ENCODE data around the gene PDE4D.

PDE4D gene

DNA sequence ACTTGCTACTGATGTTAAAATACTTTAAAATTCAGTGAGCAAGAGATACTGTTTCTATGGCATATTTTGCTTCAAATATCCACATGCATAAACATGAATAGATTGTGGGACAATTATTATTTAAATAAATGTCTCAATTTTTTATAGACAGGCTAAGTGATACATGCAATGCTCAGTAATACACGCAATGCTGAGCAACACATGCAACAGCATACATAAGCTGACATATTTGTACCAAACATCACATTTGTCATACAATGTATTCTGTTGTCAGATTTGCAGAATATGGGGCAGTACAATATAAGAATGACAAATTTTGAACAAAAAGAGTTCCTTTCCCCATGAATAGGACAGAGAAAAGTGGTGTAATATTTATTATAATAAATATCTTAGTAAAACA lies 155.5 kb downstream of the PDE4D start:
- no peaks in the 10 kb centered on the region for H3K9me3 ChIP-seq
- TF ChIP-seq, protein P1, sequence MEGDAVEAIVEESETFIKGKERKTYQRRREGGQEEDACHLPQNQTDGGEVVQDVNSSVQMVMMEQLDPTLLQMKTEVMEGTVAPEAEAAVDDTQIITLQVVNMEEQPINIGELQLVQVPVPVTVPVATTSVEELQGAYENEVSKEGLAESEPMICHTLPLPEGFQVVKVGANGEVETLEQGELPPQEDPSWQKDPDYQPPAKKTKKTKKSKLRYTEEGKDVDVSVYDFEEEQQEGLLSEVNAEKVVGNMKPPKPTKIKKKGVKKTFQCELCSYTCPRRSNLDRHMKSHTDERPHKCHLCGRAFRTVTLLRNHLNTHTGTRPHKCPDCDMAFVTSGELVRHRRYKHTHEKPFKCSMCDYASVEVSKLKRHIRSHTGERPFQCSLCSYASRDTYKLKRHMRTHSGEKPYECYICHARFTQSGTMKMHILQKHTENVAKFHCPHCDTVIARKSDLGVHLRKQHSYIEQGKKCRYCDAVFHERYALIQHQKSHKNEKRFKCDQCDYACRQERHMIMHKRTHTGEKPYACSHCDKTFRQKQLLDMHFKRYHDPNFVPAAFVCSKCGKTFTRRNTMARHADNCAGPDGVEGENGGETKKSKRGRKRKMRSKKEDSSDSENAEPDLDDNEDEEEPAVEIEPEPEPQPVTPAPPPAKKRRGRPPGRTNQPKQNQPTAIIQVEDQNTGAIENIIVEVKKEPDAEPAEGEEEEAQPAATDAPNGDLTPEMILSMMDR (IDR thresholded peaks at IDR 0.05; ENCODE audit: low read depth, low read length): no peak
- no peaks in the 10 kb centered on the region for H3K36me3 ChIP-seq

DNA sequence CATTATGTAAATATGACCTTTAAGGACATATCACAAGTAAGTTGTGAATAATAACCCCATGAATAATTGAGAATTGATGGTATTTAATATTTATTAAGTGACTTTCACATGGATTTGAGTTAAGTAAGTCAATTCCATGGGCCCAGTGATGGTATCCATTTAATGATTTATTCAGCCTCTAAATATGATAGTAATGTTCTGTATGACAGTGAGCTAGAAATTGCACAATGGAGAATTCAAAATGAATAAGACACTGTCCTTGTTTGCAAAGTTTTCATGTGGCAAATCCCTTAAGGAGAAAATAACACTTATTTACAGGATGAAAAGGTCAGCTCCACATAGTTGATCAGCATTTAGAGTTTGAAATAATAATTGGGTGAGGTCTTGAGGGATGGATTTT lies 160.7 kb downstream of the PDE4D start:
- Histone ChIP-seq H3K36me3 (no peaks in the 10 kb centered on the region), H3K27me3 (no peaks in the 10 kb centered on the region), H3K4me3 (ENCODE audit: low read depth, low read length) (no peak overlapping the region), H3K9me3 (no peaks in the 10 kb centered on the region), H3K4me1 (no peaks in the 10 kb centered on the region)
- TF ChIP-seq, protein P1 (IDR thresholded peaks at IDR 0.05; ENCODE audit: low read depth, low read length): no peak
- no peak for DNase-seq

More for the DNA sequence above, 155.5 kb downstream of the PDE4D start:
- no peaks in the 10 kb centered on the region for H3K27me3 ChIP-seq
- H3K4me1 ChIP-seq: no peaks in the 10 kb centered on the region
- no peak for DNase-seq
- H3K4me3 ChIP-seq (ENCODE audit: low read depth, low read length): no peak overlapping the region

DNA sequence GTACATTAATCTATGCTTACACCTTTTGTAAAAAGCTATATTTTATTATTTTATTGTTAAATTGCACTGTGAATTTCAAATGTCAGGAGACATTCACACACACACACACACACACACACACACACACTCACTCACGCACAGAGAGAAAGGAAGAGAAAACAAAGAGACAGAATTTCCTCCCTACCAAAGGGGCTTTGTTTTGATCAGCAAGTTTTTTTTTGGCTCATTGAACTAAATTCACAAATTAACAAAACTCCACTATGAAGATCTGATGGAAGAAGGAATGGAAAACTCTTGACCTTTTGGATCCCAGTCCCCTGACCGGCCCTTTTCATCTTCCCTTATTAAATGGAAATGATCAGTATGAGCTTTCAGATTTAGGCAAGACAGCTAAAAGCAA lies 161.2 kb downstream of the PDE4D start:
- TF ChIP-seq, protein P1 (IDR thresholded peaks at IDR 0.05; ENCODE audit: low read depth, low read length): no peak
- Histone ChIP-seq H3K4me1 (no peaks in the 10 kb centered on the region), H3K36me3 (no peaks in the 10 kb centered on the region), H3K4me3 (ENCODE audit: low read depth, low read length) (no peak overlapping the region), H3K9me3 (no peaks in the 10 kb centered on the region), H3K27me3 (no peaks in the 10 kb centered on the region)
- DNase-seq: no peak

DNA sequence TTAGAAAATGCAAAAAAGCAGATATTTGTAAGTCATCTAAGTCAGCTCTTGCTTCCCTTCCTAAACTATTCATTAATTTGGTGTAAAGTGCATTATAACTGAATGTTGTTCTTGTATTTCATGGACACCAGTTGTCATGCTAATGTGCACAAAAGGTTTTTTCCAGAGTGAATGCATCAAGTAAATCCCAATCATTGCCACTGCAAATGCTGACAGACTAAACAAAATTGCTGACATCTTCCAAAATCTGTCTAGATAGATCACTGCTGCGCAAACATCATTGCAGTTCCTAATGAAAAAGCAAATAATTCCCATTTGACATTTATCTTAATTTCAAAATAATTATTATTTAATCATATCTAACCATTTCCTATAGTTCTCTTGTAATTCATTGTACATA lies 161.7 kb downstream of the PDE4D start:
- Histone ChIP-seq H3K4me1 (no peaks in the 10 kb centered on the region), H3K4me3 (ENCODE audit: low read depth, low read length) (no peak overlapping the region), H3K27me3 (no peaks in the 10 kb centered on the region), H3K36me3 (no peaks in the 10 kb centered on the region), H3K9me3 (no peaks in the 10 kb centered on the region)
- DNase-seq: no peak
- TF ChIP-seq, protein P1 (IDR thresholded peaks at IDR 0.05; ENCODE audit: low read depth, low read length): no peak

DNA sequence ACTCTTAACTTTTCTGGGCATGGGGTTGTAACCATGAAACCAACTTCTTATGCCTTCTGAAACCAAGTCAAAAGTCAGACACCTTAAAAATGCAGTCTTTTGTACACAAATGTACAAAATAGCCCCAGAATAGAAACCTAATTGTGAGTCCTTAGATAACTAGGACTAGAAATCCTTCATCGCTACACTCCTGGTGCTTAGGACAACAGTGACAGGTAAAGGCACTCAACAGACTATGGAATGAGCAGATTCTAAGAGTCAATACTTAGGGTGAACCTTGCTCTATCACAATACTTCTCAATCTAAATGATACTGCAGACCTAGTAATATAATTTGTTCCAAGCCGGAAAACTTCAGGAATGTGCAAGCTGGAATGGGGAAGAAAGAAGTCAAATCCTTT lies 163.7 kb downstream of the PDE4D start:
- TF ChIP-seq, protein P1 (IDR thresholded peaks at IDR 0.05; ENCODE audit: low read depth, low read length): no peak
- no peak for DNase-seq
- no peaks in the 10 kb centered on the region for H3K36me3 ChIP-seq
- no peaks in the 10 kb centered on the region for H3K9me3 ChIP-seq
- H3K4me1 ChIP-seq: no peaks in the 10 kb centered on the region
- no peaks in the 10 kb centered on the region for H3K27me3 ChIP-seq
- H3K4me3 ChIP-seq (ENCODE audit: low read depth, low read length): no peak overlapping the region

DNA sequence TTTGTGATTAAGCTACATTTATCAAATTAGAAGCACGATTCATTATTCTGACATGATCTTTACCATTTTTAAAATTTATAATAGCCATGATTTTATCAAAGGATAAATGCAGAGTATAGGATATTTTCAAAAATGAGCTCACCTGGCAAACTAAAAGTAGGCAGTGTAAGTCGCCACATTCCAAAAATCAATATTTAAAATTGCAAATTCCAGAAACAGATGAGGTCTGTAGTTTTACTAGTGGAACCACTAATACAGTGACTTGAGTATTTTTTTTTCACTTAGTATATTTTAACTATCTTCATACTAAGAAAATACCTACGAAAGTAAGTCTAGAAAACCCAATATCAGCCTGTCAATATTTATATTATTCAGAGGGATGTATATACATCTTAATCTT lies 164.2 kb downstream of the PDE4D start:
- no peaks in the 10 kb centered on the region for H3K36me3 ChIP-seq
- no peak overlapping the region for H3K4me3 ChIP-seq (ENCODE audit: low read depth, low read length)
- no peaks in the 10 kb centered on the region for H3K9me3 ChIP-seq
- no peak for DNase-seq
- TF ChIP-seq, protein P1 (IDR thresholded peaks at IDR 0.05; ENCODE audit: low read depth, low read length): no peak
- H3K27me3 ChIP-seq: no peaks in the 10 kb centered on the region
- no peaks in the 10 kb centered on the region for H3K4me1 ChIP-seq

Measured in BE2C (cell line).